GM19240 (cell line): ENCODE measurements around the gene ARFGEF3.

Source experiments
- DNase-seq: peaks from one replicate; pipeline ENCODE4 v3.0.0; 2011; ENCODE audit warnings: low spot score; ENCODE audit not compliant: insufficient read length

Gene ARFGEF3

DNA sequence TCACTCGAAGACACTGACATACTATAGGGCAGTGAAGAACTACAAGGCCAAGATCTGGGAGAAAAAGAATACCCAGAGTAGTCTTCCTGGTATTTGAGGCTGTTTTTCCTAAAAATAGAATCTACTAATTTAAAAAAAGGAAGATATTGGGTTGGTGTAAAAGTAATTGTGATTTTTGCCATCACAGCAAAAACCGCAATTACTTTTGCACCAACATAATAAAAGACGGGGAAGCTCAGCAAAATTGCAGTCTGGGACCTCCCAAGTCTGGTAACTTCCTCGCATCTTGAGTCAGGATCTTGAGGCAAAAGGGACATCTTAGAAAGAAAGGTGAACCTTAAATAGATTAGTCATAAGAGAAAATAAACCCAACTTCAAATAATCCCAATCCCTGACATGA is 138.7 kb downstream of the ARFGEF3 start:
- DNase-seq: no peak

DNA sequence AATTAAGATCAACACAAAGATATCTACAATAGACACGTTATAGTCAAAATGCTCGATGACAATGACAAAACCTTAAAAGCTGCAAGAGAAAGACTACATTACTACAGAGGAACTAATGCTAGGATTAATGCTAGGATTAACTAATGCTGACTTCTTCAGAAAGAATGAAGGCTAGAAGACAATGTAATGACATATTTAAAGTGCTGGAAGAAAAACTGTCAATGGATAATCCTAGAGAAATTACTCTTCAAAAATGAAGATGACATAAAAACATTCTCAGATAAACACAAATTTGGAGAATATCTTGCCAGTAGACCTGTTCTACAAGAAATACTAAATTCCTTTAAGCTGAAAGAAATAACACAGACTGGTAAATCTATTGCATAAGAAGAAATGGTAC is 140.8 kb downstream of the ARFGEF3 start:
- DNase-seq: no peak

DNA sequence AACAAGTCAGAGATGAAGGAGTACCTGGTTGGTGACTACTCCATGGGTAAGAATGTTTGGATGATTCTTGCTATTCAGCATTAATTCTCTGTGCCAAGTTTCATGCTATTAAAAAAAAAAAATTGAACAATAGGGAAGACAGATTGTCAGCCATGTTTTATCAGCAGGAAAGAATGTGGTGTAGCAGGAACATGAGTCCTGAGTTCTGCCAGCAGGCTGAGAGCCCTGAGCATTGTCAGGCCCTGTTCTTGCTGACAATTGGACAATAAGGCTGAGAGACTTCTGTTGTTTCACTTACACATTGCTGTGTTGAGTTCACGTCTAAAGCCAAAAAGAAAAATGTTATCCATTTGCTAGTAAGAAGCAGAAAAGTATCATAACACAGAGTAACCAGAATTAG is 145.6 kb downstream of the ARFGEF3 start:
- no peak for DNase-seq

DNA sequence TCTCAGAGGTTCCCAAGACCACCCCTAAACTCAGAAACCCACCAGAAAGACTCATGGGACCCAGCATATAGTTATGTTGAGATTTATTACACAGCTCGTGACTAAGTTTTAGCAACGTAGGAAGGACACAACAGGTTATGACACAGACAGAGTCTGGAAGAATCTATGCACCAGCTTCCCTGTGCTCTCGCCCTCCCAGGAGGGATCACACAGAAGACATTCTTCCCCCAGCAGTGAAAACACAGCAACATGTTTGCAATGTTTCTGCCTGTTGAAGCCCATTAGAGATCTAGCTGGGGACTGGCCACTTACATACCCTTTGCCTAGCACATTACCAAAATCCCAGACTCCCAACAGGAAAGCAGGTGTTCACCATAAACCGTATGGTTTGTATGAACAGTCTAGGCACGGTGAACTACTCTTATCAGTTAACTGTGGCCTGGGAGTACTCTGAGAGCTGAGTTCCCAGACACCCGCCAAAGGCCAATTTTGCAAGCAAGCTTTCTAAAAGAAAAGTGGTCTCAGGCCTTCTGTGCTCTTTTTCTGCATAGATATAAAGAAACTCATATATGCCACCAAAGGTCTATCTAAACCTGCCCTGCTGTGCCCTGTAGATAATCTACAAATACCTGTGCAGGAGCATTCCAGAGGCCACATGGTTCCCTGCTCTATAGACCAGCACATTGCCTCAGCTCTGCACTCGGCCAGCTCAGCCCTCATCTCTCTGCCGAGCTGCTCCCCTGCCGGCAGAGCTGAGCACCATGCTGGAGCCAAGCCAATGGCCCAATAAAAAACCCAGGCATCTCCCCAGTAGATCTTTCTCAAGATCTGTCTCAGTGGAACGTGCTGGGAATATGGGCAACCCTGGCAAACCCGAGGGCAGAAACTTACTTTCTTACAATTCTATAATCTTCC is 146.3 kb downstream of the ARFGEF3 start:
- DNase-seq: no peak

DNA sequence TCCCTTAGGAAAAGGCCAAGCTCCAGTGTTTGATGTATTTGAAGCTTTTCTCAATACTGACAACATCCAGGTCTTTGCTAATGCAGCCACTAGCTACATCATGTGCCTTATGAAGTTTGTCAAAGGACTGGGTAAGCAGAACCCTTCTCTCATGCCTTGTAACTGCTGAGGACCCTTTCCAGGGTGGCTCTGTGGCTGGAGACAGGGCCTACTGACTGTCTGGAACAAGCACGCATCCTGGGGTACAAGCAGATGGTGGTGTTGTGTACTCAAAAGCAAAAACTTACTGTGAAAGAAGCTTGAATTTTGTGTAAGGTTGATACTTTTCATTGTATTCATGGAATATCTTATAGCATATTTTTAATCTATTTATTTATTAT is 147.0 kb downstream of the ARFGEF3 start:
- DNase-seq: no peak

DNA sequence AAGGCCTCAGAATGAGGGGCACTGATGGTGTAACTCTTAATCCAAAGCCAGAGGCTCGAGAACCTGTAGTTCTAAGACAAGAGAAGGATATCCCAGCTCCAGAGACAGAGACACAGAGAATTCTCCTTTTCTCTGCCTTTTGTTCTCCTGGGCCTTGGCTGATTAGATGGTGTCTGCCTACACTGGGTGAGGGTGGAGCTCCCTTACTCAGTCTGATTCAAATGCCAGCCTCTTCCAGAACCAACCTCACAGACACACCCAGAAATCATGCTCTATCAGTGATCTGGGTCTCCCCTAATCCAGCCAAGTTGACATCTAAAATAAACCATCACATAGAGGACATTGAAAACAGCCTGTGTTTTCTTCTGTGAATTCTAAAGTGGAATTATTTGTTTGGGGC is 148.0 kb downstream of the ARFGEF3 start:
- no peak for DNase-seq

DNA sequence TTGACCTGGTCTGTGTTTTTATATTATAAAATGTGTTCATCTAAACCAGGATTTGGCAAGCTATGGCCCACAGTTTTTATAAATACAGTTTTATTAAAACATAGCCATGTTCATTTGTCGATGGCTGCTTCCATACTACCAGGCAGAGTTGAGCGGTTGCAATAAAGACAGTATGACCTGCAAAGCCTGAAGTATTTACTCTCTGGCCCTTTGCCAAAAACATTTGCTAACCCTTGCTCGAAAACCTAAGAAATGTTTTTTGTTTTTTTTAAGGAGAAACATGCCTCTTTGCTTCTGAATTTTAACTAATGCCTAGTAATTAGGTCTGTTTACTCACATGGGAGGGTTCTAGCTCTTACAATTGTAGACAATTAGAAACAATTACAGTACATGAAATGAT is 148.6 kb downstream of the ARFGEF3 start:
- no peak for DNase-seq

DNA sequence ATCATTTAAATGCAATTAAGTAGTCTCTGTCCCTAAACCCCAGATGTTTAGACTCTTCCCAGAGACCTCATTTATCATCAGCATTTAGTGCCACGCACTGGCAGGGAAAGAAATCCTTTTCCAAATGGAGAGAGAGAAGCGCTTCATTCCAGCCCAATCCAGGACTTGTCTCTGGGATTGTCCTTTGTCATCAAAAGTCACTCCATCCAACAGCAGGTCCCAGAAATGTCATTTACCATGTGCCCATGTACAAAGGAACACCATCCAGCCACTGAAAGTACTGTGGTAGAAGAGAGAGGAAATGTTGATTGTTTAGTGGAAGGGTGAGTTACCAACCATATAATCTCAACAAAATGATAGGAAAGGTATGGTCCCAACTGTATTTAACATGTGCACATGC is 149.1 kb downstream of the ARFGEF3 start:
- no peak for DNase-seq

DNA sequence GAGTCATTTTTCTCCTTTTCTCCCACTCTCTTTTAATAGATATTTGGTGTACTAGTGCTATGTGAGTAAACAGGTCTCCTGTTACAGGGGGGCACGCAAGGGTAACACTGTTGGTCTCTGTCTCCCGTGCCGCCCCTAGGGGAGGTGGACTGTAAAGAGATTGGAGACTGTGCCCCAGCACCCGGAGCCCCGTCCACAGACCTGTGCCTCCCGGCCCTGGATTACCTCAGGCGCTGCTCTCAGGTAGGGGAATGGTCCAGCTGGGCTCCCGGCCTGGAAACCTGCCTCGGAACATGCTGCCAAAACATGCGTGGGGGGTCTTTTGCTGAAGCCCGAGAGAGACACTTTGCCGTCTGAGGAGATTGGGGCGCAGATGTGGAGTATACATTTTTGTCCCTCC is 149.5 kb downstream of the ARFGEF3 start:
- DNase-seq: no peak

DNA sequence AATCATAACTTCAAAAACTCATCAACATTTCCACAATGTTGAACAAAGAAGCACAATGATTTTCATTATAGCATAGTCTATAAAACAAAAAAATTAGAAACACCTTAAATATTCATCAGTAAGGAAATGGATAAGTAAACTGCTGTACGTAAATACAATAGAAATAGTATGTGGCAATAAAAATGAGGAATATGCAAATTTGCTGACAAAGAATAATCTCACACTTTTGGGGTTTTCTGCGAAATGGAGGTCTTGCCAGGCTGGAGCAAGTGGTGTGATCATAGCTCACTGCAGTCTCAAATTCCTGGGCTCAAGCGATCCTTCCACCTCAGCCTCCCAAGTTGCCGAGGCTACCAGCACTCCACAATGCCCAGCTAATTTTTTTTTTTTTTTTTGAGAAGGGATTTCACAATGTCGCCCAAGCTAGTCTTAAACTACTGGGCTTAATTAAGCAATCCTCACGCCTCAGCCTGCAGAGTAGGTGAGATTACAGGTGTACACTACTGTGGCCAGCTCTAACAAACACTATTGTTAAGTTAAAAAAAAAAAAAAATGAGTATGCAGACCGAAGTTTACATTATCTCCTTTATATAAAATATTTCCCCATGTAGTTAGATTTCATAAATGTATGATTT is 157.1 kb downstream of the ARFGEF3 start:
- DNase-seq: no peak

DNA sequence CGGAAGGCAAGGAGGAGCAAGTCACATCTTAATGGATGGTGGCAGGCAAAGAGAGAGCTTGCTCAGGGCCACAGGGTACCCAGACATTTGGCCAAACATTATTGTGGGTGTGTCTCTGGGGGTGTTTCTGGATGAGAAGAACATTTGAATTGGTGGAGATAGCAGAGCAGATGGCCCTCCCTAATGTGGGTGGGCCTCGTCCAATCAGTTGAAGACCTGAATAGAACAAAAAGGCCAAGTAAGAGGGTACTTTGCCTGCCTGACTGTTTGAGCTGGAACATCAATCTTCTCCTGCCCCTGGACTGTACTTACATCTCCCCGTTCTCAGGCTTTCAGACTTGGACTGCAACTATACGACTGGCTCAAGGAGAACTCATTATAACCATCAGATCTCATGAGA is 160.2 kb downstream of the ARFGEF3 start:
- DNase-seq: no peak

DNA sequence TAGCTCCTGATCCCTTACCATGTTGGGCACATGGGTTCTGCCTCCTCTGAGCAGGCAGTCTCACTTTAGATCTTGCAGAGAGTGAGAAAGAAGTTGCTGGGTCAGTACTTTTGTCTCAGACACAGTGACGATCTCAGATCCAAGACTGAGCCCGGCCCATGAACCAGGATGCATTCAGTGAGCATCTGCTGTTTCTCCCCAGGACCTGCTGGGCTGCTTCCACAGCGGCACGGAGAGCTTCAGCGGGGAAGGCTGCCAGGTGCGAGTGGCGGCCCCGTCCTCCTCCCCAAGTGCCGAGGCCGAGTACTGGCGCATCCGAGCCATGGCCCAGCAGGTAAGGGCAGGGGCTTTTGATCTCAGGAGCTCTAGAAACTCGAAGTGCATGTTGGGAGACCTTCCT is 162.1 kb downstream of the ARFGEF3 start:
- DNase-seq: no peak

DNA sequence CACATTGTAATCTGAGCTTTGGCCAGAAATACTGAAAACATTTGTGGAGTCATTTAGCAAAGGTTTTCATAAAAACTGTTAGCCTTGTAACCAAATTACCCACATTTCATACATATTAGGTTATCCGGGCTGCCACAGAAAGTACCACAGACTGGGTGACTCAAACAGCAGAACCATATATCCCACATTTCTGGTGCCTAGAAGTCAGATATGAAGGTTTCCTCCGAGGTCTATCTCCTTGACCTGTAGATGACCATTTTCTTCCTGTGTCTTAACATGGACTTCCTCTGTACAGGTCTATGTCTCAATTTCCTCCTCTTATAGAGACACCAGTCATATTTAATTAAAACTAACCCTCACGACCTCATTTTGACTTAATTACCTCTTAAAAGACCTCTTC is 166.5 kb downstream of the ARFGEF3 start:
- no peak for DNase-seq

DNA sequence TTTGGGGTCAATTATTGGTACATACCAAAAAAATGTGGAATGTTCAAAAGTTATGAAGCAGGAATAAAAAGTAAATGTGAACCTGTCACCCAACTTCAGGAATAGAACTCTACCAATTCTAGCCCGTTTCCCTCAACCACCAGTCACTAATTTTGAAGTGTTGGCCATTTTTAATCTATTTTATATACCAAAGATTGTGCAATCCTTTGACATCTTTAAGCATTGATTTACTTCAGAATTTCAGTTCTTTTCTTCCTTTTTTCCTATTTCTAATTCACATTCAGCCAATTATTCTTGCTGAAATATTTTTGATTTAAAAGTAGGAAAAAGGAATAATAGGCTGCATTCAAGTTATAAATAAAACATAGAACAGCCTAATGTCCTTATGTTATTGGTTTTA is 169.0 kb downstream of the ARFGEF3 start:
- no peak for DNase-seq

DNA sequence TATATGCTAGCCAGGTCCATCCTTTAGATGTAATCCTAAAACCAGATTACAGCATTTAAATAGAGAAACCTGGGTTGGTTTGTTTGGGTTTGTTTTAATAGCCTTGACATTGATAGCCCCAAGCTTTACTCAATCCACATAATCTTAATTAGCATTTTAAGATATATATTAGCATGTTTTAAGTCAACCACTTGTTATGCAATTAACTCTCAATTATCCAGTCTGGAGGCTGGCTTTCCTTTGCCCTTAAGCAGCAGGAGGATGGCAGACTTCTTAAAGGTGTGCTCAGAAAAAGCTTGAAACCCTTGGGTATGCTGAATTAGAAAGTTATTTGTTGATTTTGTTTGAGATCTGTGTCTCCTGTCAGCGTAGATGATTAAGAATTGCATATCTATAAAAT is 169.7 kb downstream of the ARFGEF3 start:
- no peak for DNase-seq

DNA sequence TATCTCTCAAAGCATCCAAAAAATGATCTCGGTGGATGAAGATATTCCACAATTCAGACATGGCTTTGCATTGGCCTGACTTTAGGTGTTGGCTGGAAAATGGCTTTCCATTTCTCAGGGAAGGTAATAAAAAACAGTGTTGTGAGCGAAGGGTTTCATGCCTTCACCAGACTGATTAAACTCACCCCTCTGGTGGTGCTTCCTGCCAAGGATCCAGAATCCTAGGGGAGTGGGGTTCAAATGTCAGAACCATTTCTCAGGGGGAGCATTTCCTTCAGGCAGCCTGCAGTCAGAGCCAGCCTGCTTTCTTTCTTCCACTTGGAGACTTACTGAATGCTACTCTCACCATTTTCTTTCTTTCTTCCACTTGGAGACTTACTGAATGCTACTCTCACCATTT is 170.2 kb downstream of the ARFGEF3 start:
- DNase-seq: no peak

DNA sequence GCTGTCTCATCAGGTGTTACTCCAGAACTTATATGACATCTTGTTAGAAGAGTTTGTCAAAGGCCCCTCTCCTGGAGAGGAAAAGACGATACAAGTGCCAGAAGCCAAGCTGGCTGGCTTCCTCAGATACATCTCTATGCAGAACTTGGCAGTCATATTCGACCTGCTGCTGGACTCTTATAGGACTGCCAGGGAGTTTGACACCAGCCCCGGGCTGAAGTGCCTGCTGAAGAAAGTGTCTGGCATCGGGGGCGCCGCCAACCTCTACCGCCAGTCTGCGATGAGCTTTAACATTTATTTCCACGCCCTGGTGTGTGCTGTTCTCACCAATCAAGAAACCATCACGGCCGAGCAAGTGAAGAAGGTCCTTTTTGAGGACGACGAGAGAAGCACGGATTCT is 172.3 kb downstream of the ARFGEF3 start:
- DNase-seq: no peak

DNA sequence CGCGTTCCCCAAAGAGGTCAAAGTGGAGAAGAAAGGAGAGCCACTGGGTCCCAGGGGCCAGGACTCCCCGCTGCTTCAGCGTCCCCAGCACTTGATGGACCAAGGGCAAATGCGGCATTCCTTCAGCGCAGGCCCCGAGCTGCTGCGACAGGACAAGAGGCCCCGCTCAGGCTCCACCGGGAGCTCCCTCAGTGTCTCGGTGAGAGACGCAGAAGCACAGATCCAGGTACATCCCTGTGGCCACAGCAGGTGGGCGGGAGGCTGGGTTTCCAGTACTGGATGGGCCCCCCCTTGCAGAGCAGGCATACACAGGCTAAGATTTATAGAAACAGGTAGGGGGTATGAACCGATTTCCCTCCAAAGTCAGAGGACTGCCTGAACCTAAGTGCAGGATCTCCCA is 173.2 kb downstream of the ARFGEF3 start:
- no peak for DNase-seq

DNA sequence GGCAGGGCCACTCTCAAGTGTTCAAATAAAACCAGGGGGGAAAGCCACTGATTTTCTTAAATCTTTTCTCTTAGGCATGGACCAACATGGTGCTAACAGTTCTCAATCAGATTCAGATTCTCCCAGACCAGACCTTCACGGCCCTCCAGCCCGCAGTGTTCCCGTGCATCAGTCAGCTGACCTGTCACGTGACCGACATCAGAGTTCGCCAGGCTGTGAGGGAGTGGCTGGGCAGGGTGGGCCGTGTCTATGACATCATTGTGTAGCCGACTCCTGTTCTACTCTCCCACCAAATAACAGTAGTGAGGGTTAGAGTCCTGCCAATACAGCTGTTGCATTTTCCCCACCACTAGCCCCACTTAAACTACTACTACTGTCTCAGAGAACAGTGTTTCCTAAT is 174.5 kb downstream of the ARFGEF3 start:
- no peak for DNase-seq

DNA sequence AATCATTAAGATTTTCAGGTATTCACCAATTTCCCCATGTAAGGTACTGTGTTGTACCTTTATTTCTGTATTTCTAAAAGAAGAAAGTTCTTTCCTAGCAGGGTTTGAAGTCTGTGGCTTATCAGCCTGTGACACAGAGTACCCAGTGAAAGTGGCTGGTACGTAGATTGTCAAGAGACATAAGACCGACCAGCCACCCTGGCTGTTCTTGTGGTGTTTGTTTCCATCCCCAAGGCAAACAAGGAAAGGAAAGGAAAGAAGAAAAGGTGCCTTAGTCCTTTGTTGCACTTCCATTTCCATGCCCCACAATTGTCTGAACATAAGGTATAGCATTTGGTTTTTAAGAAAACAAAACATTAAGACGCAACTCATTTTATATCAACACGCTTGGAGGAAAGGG is 175.3 kb downstream of the ARFGEF3 start:
- no peak for DNase-seq

DNA sequence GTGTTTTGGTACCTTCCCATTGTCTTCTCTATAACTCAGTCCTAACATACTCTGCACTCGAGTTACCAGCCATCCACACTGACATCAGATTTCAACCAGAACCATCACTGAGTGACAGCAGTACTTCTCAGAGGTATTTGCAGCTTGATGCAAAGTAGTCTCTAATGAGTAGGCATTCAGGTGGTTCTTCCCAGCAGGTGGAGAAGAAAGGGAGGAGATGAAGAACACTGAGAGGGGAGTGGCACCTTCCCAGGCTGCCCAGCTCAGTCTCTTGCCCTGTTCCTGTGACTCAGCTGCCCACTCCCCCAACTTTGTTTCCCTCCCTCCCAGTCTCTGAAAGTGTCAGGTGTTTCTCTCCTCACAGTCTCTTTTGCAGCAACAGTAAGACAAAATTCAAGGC is 177.3 kb downstream of the ARFGEF3 start:
- DNase-seq: no peak

DNA sequence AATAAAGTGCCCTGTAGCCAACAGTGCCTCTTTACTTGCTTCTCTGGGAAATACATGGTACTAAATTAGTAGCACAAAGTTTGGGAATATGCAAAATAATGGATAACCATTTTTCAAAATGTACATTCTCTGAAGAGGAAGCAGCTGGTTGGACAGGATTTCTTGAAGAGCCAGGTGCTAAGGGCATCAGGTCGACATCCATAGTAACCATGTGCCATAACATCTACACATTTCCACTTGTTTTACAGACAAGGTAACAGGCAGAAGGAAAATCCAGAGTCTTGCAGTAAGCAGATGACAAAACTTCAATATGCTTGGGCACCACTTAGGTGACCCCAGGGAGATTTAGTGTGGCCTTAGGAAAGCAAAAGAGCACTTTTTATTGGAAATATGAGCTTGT is 179.4 kb downstream of the ARFGEF3 start:
- DNase-seq: no peak

DNA sequence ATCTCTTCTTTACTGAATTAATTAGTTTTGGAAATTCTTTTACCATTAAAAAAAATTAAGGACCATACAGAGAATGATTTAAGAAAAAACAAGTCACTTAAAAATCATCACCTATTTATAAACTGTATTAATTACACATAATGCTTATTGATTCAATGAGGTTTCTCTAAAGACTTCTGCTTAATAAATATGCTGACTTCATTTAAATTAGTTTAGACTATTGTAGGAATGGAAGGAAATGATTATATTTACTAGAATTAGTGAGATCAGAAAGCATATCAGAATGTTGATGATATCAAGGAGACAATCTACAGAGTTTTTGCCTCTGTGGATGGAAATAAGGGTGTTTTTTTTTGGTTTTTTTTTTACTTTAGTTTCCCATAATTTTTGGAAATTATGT is 181.4 kb downstream of the ARFGEF3 start:
- DNase-seq: no peak
